ENCODE measurements around the gene KY. TPM values are rescaled to one million over a fixed set of nuclear protein-coding genes. Genes with fewer than 3 reads are reported as not detected.

KY gene
- total and polyA plus RNA-seq, 2 of the 8 experiments (the other 6 are each of a cell fraction or from before 2014, with no cell fraction given) = not detected

- no peak for TF ChIP-seq ATF3 (IDR thresholded peaks at IDR 0.05; ENCODE audit: insufficient read depth, low read depth, low read length)
- no peak for TF ChIP-seq POLR2A (IDR thresholded peaks at IDR 0.05; ENCODE audit: control extremely low read depth in 1 of 2, low read depth in 2 of 2, low read length in 2 of 2)
- TF ChIP-seq CHD1 (IDR thresholded peaks at IDR 0.05; ENCODE audit: low read depth, low read length) = no peak
Observed at GRCh38 chr3:134579141-134579665, 71.6 kb downstream of the KY start (continued).

Data from H1 (cell line).